T-helper 2 cell (primary cell): ENCODE measurements around the gene BACE2.

Experiments
- DNase-seq, 5 experiments: peaks; one replicate each; pipeline versions ENCODE4 v3.0.0 to v3.0.0-alpha.2; 2012 to 2022

The BACE2 gene

GRCh38 chr21:41325138-41325912 is 157.4 kb downstream of the BACE2 start:
- no peak for DNase-seq

GRCh38 chr21:41326414-41327080 is 158.6 kb downstream of the BACE2 start:
- DNase-seq, result no peak

GRCh38 chr21:41327753-41328152 is 159.8 kb downstream of the BACE2 start:
- no peak for DNase-seq

GRCh38 chr21:41328660-41329607 is 161.0 kb downstream of the BACE2 start:
- no peak for DNase-seq
